HUES64 (cell line): ENCODE measurements around the gene CARD9.

ENCODE experiments used
- H3K27ac ChIP-seq: 2 replicates; pipeline ENCODE4 v1.7.0; 2013; ENCODE audit warnings: low read depth, low read length, inconsistent platforms
- H3K27me3 ChIP-seq: 2 replicates; pipeline ENCODE4 v1.6.1; 2013; ENCODE audit warnings: mild to moderate bottlenecking, low read length; ENCODE audit not compliant: insufficient read depth
- H3K36me3 ChIP-seq: 2 replicates; pipeline ENCODE4 v1.6.1; 2013; ENCODE audit warnings: mild to moderate bottlenecking, low read length; ENCODE audit not compliant: insufficient read depth
- H3K4me1 ChIP-seq: 2 replicates; pipeline ENCODE4 v1.6.1; 2013; ENCODE audit warnings: mild to moderate bottlenecking, low read length, moderate library complexity; ENCODE audit not compliant: insufficient read depth
- H3K4me3 ChIP-seq: 2 replicates; pipeline ENCODE4 v1.5.1; 2013; ENCODE audit warnings: mild to moderate bottlenecking, low read length, moderate library complexity
- H3K9ac ChIP-seq: 2 replicates; pipeline ENCODE4 v1.6.1; 2013; ENCODE audit warnings: mild to moderate bottlenecking, low read depth, low read length
- H3K9me3 ChIP-seq: 2 replicates; pipeline ENCODE4 v1.6.1; 2013; ENCODE audit warnings: low read depth, low read length; ENCODE audit not compliant: insufficient read depth
- WGBS: fragments of 150-250, 120-280 bp; methylation state at CpG from one replicate; pipeline ENCODE4 v1.1.7; 2013; ENCODE audit warnings: missing lambda C conversion rate; 5-methylcytosine and 5-hydroxymethylcytosine counted together

The CARD9 gene

DNA sequence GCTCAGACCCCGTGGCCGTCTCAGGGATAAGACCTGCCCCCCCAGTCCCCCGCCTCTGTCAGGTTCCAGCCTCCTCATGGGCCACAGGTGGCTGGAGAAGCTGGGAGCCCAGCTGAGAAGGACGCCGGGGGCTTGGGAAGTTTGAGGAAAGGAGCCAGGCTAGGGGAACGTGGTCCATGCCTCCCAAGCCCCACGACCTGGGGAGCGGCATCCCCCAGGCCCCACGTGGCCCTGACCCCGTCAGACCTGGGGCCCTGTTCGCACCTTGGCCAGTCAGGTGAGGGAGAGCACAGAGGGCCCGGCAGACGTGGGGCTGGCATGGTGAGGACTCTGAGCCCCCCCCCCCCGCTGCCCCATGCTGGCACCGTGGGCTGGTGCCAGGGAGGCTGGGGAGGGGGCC lies 42.4 kb downstream of the CARD9 start:
- H3K4me3 ChIP-seq: no peak overlapping the region
- no peak overlapping the region for H3K9ac ChIP-seq
- no peaks in the 10 kb centered on the region for H3K36me3 ChIP-seq
- H3K9me3 ChIP-seq: no peaks in the 10 kb centered on the region
- no peaks in the 10 kb centered on the region for H3K27me3 ChIP-seq
- WGBS: 94% methylated on average over 15 of the region's 15 CpGs
- H3K4me1 ChIP-seq: peaks cover 11% of the 10 kb centered on the region; the same call in 1 of the 2 replicates
- H3K27ac ChIP-seq: no peak overlapping the region

DNA sequence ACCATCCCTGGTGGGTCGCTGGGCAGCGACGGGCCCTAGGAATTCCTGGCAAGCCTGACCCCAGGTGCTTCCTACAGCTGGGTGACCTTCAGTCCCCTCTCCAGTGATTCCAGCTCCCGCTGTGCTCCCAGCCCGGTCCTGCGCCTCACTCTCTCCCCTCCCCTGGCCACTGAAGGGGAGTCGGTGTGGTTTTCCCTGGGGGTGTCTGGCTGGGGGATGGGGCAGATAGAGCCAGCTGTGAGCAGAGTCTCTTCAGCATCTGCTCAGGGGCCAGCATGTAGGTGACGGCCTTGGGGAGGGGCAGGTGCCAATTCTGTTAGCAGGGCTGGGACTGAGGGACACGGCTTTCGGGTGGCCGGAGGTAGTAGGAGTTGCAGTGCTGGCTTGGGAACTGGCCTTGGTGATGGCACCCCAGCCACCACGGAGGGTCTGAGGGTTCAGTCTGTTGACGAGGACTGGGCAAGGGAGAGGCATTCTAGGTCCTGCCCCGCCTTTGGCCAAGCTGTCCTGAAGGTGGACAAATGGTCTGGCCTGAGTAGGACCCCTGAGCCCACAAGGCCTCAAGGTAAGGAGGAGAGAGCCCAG lies 43.0 kb downstream of the CARD9 start:
- H3K36me3 ChIP-seq: no peaks in the 10 kb centered on the region
- H3K27me3 ChIP-seq: no peaks in the 10 kb centered on the region
- H3K27ac ChIP-seq: no peak overlapping the region
- peaks cover 11% of the 10 kb centered on the region; the same call in 1 of the 2 replicates for H3K4me1 ChIP-seq
- WGBS: 88% methylated on average over 14 of the region's 14 CpGs
- no peak overlapping the region for H3K9ac ChIP-seq
- H3K9me3 ChIP-seq: no peaks in the 10 kb centered on the region
- H3K4me3 ChIP-seq: no peak overlapping the region

DNA sequence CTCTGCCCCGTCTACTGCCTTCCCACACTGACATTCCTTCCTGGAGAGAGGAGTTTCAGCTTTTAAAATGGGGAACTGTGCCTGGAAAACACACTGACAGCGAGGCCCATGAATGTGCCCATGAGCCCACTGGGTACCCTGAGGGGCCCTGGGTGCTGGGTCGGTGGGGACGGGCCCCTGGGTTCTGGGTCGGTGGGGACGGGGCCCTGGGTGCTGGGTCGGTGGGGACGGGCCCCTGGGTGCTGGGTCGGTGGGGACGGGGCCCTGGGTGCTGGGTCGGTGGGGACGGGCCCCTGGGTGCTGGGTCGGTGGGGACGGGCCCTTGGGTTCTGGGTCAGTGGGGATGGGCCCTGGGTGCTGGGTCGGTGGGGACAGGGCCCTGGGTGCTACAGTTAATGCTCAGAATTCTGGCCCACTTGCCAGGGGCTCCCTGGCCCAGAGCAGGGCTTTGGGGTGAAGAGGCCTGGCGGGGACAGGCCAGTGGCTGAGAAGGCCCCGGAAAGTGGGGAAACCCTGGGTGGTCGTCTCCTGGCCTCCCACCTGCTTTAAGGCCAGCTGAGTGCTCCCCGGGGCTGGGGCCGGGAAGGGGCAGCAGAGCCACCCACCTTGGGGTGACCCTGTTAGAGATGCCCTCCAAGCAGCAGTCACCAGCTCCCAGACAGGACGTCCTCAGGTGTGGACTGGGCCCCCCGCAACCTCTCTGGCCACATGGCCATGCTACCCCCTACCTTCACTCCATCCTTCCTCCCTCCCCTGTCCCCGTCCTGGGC lies 43.6 kb downstream of the CARD9 start:
- Histone ChIP-seq H3K27me3 (no peaks in the 10 kb centered on the region), H3K4me3 (no peak overlapping the region), H3K27ac (no peak overlapping the region), H3K9ac (no peak overlapping the region), H3K4me1 (peaks cover 11% of the 10 kb centered on the region; the same call in 1 of the 2 replicates), H3K36me3 (no peaks in the 10 kb centered on the region), H3K9me3 (no peaks in the 10 kb centered on the region)
- 93% methylated on average over 22 of the region's 23 CpGs for WGBS

DNA sequence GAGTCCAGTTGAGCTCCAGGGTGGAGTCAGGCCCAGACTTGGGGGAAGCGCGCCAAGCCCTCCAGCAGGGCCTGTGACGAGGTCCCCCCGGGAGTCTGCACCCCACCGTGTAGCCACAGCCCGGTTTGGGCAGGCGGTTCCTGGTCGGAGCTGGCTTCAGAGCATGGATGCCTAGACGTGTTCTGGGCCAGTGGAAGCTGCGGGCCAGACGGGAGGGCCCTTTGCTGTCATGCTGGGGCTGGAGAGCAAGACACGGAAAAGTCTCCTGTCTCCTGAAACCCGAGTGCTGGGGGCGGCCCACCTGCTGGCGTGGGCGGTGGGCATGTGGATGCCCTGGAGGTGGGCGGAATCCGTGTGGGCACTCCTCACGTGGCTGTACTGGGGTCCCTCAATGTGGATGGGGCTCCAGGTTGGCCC lies 44.2 kb downstream of the CARD9 start:
- H3K27ac ChIP-seq: no peak overlapping the region
- H3K4me1 ChIP-seq: peaks cover 11% of the 10 kb centered on the region; the same call in 1 of the 2 replicates
- peak overlapping the region; percentile 58; the same call in 1 of the 2 replicates for H3K4me3 ChIP-seq
- WGBS: 88% methylated on average over 19 of the region's 19 CpGs
- H3K9ac ChIP-seq: peak overlapping the region; percentile 70; the same call in 1 of the 2 replicates
- H3K27me3 ChIP-seq: no peaks in the 10 kb centered on the region
- H3K36me3 ChIP-seq: no peaks in the 10 kb centered on the region
- H3K9me3 ChIP-seq: no peaks in the 10 kb centered on the region

DNA sequence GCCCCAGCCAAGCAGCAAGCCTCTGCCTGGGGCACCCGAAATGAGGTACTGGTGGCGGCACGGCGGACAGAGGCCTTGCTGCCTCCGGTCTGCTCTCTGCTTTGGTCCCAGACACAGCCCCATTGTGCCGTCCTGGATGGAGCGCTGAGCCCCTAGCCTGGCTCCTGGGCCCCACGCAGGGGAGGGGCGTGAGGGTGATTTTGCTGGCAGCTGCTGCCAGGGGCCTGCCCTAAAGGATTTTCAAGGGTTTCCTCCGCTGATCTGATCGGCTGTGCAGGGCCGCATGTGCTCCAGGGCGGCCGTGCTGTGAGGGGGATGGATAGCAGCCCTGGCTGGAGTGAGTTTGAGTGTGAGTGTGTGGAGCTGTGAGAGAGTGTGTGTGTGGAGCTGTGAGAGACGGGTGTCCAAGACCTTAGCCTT lies 44.8 kb downstream of the CARD9 start:
- no peaks in the 10 kb centered on the region for H3K27me3 ChIP-seq
- WGBS: 73% methylated on average over 15 of the region's 15 CpGs
- H3K4me3 ChIP-seq: peak overlapping the region; percentile 58
- H3K9me3 ChIP-seq: no peaks in the 10 kb centered on the region
- no peaks in the 10 kb centered on the region for H3K36me3 ChIP-seq
- no peak overlapping the region for H3K27ac ChIP-seq
- H3K4me1 ChIP-seq: peaks cover 11% of the 10 kb centered on the region; the same call in 1 of the 2 replicates
- peak overlapping the region; percentile 70 for H3K9ac ChIP-seq

DNA sequence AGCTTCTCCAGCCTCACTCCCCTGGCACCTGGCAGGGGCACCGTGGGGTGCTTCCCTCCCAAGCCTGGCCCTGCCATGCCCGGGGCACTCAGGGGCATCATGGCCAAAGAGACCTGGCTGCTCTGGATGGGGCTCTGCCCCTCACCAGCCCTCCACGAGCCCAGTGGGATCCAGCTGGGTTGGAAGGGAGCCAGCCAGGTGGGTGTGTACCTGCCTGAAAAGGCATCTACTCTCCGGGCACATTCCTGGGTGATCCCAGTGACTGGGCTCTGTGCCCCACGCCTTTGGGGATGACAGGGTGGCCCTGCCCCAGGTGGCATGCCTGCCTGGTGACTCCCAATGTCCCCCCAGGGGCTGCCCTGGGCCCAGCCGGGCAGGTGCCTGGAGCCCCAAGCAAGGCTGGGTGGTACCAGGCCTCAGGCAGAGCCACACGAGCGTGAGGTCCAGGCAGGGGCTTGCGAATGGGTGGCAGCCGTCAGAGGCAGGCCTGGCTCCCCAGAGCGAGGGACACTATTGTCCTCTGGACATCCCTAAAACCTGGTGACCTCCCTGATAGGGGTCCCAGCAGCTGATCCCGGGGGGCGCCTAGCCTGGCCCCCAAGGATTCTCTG lies 45.4 kb downstream of the CARD9 start:
- H3K4me1 ChIP-seq: peaks cover 11% of the 10 kb centered on the region; the same call in 1 of the 2 replicates
- peak overlapping the region; percentile 70 for H3K9ac ChIP-seq
- WGBS: 64% methylated on average over 13 of the region's 13 CpGs
- no peaks in the 10 kb centered on the region for H3K36me3 ChIP-seq
- no peak overlapping the region for H3K27ac ChIP-seq
- H3K9me3 ChIP-seq: no peaks in the 10 kb centered on the region
- no peaks in the 10 kb centered on the region for H3K27me3 ChIP-seq
- H3K4me3 ChIP-seq: peak overlapping the region; percentile 58

DNA sequence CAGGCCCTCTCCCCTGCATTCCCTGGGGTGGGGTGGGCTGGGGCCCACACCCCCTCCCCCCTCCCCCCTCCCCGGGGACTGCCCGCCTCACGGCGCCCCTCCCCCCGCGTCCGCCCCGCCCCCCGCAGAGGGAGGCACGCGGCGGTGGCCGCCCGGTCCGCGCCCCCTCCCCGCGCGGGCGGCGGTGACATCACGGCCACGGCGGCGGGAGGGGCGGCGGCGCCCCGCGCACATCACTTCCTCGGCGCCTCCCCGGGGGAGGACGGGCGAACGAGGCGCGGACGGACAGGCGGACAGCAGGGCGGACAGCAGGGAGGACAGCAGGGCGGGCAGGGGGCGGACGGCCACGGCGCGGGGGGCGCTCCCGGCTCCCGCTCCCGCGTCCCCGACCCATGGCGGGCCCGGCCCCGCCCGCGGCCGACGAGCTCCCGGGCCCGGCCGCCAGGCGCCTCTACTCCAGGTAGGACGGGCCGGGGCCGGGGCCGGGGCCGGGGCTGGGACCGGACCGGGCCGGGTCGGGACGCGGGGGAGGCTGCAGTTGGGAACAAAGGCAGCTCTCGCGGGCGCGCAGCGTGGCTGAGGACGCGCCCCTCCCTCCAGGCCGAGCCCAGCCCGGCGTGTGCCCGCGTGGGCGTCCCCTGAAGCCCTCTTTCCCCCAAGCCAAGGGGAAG lies 46.0 kb downstream of the CARD9 start, which contains the start of gene GPSM1:
Gene GPSM1, plus strand, starts transcription at position 236 of the 671 bp plus-strand sequence. Its CDS starts 157 bp downstream, at position 393.
- Histone ChIP-seq H3K9ac (peak within 1 kb of the TSS; percentile 75), H3K4me1 (peaks cover 11% of the 10 kb centered on the region; the same call in 1 of the 2 replicates), H3K27ac (peak within 1 kb of the TSS; percentile 15; the same call in 1 of the 2 replicates), H3K9me3 (no peaks in the 10 kb centered on the region), H3K36me3 (no peaks in the 10 kb centered on the region), H3K4me3 (peak within 1 kb of the TSS; percentile 58), H3K27me3 (no peaks in the 10 kb centered on the region)
- 1% methylated on average over 75 of the region's 88 CpGs for WGBS

DNA sequence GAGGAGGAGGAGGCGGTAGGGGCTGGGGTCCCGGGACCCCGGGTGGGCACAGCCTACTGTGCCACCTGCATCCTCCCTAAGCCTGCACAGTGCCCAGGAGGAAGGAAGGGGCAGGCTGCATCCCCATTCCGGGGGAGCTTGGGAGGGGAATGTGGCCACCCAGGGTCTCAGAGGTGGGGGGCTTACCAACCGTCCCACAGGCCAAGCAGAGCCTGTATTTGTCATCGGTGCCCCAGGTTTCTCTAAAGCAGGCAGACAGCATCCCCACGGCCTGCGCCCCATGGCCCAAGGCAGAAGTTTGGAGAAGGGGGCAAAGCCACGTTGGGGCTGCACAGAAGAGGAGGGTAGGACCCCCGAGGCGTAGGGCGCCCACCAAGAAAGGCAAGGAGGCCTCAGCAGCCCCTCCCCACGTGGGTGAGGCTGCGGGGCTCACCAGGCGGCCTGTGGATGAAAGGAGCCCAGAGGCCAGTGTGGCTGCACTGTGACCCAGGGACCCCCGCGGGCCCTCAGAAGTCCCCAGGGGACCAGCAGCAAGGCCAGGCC lies 46.6 kb downstream of the CARD9 start:
- WGBS: 51% methylated on average over 17 of the region's 17 CpGs
- H3K27me3 ChIP-seq: no peaks in the 10 kb centered on the region
- no peaks in the 10 kb centered on the region for H3K36me3 ChIP-seq
- peak overlapping the region; percentile 40 for H3K9ac ChIP-seq
- H3K4me3 ChIP-seq: peak overlapping the region; percentile 29
- peak overlapping the region; percentile 15; the same call in 1 of the 2 replicates for H3K27ac ChIP-seq
- H3K4me1 ChIP-seq: peaks cover 11% of the 10 kb centered on the region; the same call in 1 of the 2 replicates
- no peaks in the 10 kb centered on the region for H3K9me3 ChIP-seq

DNA sequence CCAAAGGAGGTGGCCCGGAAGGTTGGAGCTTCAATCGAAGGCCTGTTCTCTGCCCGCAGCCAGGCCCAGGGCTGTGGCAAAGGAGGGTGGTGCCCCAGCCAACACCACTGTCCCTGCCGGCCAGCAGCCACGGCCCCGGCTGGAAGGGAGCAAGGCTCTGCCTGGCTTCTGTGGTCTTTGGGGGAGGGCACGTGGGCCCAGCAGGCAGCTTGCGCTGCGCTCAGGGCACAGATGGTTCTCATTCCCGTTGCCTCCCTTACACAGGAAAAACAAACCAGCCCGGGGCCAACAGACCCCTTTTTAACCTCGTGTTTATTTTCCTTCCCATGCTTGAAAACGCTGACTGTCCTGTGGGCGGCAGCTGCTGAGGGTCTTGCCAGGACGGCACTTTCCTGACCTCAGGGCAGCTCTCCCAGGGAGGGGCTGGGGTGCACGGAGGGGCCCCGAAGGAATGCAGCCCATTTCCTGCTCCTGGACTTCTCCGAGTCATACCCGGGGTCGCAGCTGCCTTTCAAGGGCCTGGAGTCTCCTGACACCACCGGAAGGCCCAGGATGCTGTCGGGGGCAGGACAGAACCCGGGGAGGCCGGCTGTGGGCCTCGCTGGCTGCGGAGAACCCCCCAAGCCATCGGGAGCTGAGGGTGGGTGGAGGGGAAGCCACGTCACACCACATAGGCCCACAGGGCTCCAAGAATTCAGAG lies 47.3 kb downstream of the CARD9 start:
- H3K4me1 ChIP-seq: peaks cover 11% of the 10 kb centered on the region; the same call in 1 of the 2 replicates
- peak overlapping the region; percentile 28; the same call in 1 of the 2 replicates for H3K9ac ChIP-seq
- H3K27me3 ChIP-seq: no peaks in the 10 kb centered on the region
- no peaks in the 10 kb centered on the region for H3K36me3 ChIP-seq
- 0 out of 2 replicates have a peak overlapping the region, but pooled peaks have one; percentile 7 for H3K4me3 ChIP-seq
- no peaks in the 10 kb centered on the region for H3K9me3 ChIP-seq
- H3K27ac ChIP-seq: peak overlapping the region; percentile 49; the same call in 1 of the 2 replicates
- WGBS: 49% methylated on average over 28 of the region's 28 CpGs

DNA sequence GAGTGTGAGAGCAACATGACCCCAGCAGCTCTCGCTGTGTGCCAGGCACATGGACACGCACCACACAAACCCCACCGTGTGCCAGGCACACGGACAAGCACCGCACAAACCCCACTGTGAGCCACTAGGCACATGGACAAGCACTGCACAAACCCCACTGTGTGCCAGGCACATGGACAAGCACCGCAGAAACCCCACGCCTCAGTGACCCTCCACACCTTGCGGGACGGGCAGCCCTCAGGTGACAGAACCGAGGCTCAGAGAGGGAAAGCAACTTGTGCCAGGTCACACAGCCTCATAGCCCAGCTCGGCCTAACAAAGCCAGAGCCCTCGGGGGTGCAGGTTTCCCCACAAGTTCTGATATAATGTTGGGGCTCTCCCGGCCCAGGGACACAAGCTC lies 48.1 kb downstream of the CARD9 start:
- no peak overlapping the region for H3K9ac ChIP-seq
- WGBS: 94% methylated on average over 13 of the region's 13 CpGs
- no peaks in the 10 kb centered on the region for H3K36me3 ChIP-seq
- H3K27ac ChIP-seq: no peak overlapping the region
- no peak overlapping the region for H3K4me3 ChIP-seq
- no peaks in the 10 kb centered on the region for H3K27me3 ChIP-seq
- no peaks in the 10 kb centered on the region for H3K9me3 ChIP-seq
- peaks cover 11% of the 10 kb centered on the region; the same call in 1 of the 2 replicates for H3K4me1 ChIP-seq
